Endothelial cell (in vitro differentiated cells): ENCODE measurements around the gene TNFAIP2. TPM values are rescaled to one million over a fixed set of nuclear protein-coding genes. Genes with fewer than 3 reads are reported as not detected.
A peak's percentile ranks its signal among the peaks of the same experiment; 100 is the strongest.

Source experiments
- DNase-seq: peaks from one replicate; pipeline ENCODE4 v3.0.0; 2021; ENCODE audit warnings: low spot score
- H3K27ac Mint-ChIP-seq: one replicate; pipeline ENCODE4 v1.8.0; 2021; ENCODE audit warnings: mixed read lengths, inconsistent platforms; ENCODE audit not compliant: unreplicated experiment
- H3K27me3 Mint-ChIP-seq: one replicate; pipeline ENCODE4 v1.8.0; 2021; ENCODE audit warnings: mild to moderate bottlenecking, moderate library complexity, mixed read lengths, inconsistent platforms; ENCODE audit not compliant: unreplicated experiment
- H3K36me3 Mint-ChIP-seq: one replicate; pipeline ENCODE4 v1.8.0; 2021; ENCODE audit warnings: mild to moderate bottlenecking, low read depth, mixed read lengths, inconsistent platforms; ENCODE audit not compliant: unreplicated experiment
- H3K4me1 Mint-ChIP-seq: one replicate; pipeline ENCODE4 v1.8.0; 2021; ENCODE audit warnings: mild to moderate bottlenecking, mixed read lengths, inconsistent platforms; ENCODE audit not compliant: unreplicated experiment
- H3K4me3 Mint-ChIP-seq: one replicate; pipeline ENCODE4 v1.8.0; 2021; ENCODE audit warnings: mild to moderate bottlenecking, mixed read lengths, inconsistent platforms; ENCODE audit not compliant: unreplicated experiment
- H3K9me3 Mint-ChIP-seq: one replicate; pipeline ENCODE4 v1.8.0; 2021; ENCODE audit warnings: mixed read lengths, inconsistent platforms; ENCODE audit not compliant: unreplicated experiment
- CTCF ChIP-seq: fragments of 200-600 bp; sonication (generic); IDR thresholded peaks from one replicate; pipeline ENCODE4 v1.5.0; 2021; ENCODE audit warnings: antibody characterized with exemption; ENCODE audit not compliant: unreplicated experiment
- total RNA-seq: library from RNA; stranded (reverse); fragmentation: NEBNext Ultra II Directional; extraction: Animal tissue kit (Norgen Biotek cat#: 25700); gene quantifications from one replicate; pipeline ENCODE4 v1.2.1, GENCODE V29; 2021; ENCODE audit not compliant: unreplicated experiment

TNFAIP2 gene
- total RNA-seq, 1 donor from 2014 or later = 163 TPM

DNA sequence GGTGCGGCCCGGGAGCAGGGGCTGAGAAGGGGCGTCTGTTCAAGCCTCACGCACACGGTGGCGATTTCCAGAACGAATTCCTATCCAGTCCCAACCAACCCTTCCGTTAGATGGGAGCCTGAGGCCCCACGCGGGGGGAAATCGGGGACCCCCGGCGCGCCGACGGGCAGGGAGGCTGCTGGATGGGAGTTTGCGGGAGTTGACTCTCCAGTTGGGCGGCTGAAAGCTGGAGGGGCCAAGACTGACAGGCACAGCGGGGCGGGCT, 18.9 kb upstream of the TNFAIP2 start:
- no peak for TF ChIP-seq CTCF
- H3K4me3 Mint-ChIP-seq = no peak overlapping the region
- H3K27ac Mint-ChIP-seq = no peak overlapping the region
- H3K36me3 Mint-ChIP-seq = no peaks in the 10 kb centered on the region
- H3K27me3 Mint-ChIP-seq = peaks cover 16% of the 10 kb centered on the region
- DNase-seq = no peak
- H3K4me1 Mint-ChIP-seq = peaks cover 7% of the 10 kb centered on the region
- H3K9me3 Mint-ChIP-seq = no peaks in the 10 kb centered on the region

GRCh38 chr14:103104654-103105452, 18.4 kb upstream of the TNFAIP2 start:
- no peak overlapping the region for H3K27ac Mint-ChIP-seq

GRCh38 chr14:103105580-103106150, 17.6 kb upstream of the TNFAIP2 start:
- H3K36me3 Mint-ChIP-seq = no peaks in the 10 kb centered on the region
- no peak overlapping the region for H3K4me3 Mint-ChIP-seq
- no peak for TF ChIP-seq CTCF
- no peaks in the 10 kb centered on the region for H3K9me3 Mint-ChIP-seq
- peaks cover 9% of the 10 kb centered on the region for H3K4me1 Mint-ChIP-seq
- H3K27ac Mint-ChIP-seq = no peak overlapping the region
- DNase-seq = no peak
- H3K27me3 Mint-ChIP-seq = peaks cover 14% of the 10 kb centered on the region

More at GRCh38 chr14:103104654-103105452, 18.4 kb upstream of the TNFAIP2 start:
- Mint-ChIP-seq H3K9me3 (no peaks in the 10 kb centered on the region), H3K36me3 (no peaks in the 10 kb centered on the region), H3K4me1 (peaks cover 7% of the 10 kb centered on the region), H3K4me3 (no peak overlapping the region), H3K27me3 (peaks cover 16% of the 10 kb centered on the region)
- peak; percentile 96 for TF ChIP-seq CTCF
- peak; percentile 76 for DNase-seq

DNA sequence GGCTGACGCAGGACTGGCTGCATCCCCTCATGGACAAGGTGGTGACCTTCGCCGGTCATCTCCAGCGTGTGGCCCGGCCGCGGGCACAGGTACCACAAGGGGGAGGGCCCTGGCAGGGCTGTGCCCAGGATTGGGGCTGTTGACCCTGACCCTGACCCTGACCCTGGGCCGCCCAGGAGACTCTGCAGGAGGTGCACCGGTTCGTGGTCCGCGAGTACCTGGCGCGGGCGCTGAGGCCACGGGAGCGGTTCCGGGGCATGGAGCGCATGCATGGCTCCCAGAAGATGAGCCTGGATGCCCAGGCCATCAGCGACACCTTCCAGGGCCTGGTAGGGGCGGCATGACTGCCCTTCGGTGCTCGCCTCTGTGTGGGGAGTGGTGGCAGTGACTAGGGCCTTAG, 15.8 kb upstream of the TNFAIP2 start:
- H3K27me3 Mint-ChIP-seq = peaks cover 9% of the 10 kb centered on the region
- no peak overlapping the region for H3K4me3 Mint-ChIP-seq
- no peak for TF ChIP-seq CTCF
- H3K9me3 Mint-ChIP-seq = no peaks in the 10 kb centered on the region
- no peak for DNase-seq
- H3K4me1 Mint-ChIP-seq = peaks cover 13% of the 10 kb centered on the region
- no peak overlapping the region for H3K27ac Mint-ChIP-seq
- H3K36me3 Mint-ChIP-seq = no peaks in the 10 kb centered on the region
